Adrenal gland (tissue), 12 donors: ENCODE measurements around the gene SEMA3A. TPM values are rescaled to one million over a fixed set of nuclear protein-coding genes. Genes with fewer than 3 reads are reported as not detected.

Source experiments
- DNase-seq, 7 donors: peaks; one replicate each; pipeline ENCODE4 v3.0.0-alpha.2; 2019 to 2020
- H3K27ac ChIP-seq, 5 donors: fragments of 200-600 bp; sonication (generic) in 4 of 5; 1 replicate in 3 of 5; 2 replicates in 2 of 5; pipeline versions ENCODE4 v1.5.1 to v1.8.0; 2016 to 2020; ENCODE audit warnings: mild to moderate bottlenecking in 1 of 5
- H3K27me3 ChIP-seq: fragments of 200-600 bp; 2 replicates; pipeline ENCODE4 v1.8.0; 2021
- H3K36me3 ChIP-seq, 2 donors: fragments of 200-600 bp; replicated peaks in 1 of 2; 1 replicate in 1 of 2; 2 replicates in 1 of 2; pipeline versions ENCODE4 v1.5.1 to v1.8.0; 2018 to 2022
- H3K4me1 ChIP-seq, 2 donors: fragments of 200-600 bp; replicated peaks in 1 of 2; 1 replicate in 1 of 2; 2 replicates in 1 of 2; pipeline versions ENCODE4 v1.5.1 to v1.8.0; 2018 to 2021
- H3K4me3 ChIP-seq, 4 donors: fragments of 200-600 bp; sonication (generic) in 3 of 4; one replicate each; pipeline ENCODE4 v1.5.1; 2016 to 2018
- H3K9me3 ChIP-seq, 3 donors: fragments of 200-600 bp; sonication (generic) in 1 of 3; replicated peaks in 1 of 3; 1 replicate in 2 of 3; 2 replicates in 1 of 3; pipeline versions ENCODE4 v1.5.1 to v1.8.0; 2016 to 2021
- POLR2A ChIP-seq, 2 donors: fragments of 450-650 bp; IDR thresholded peaks; one replicate each; pipeline ENCODE4 v1.6.1; 2017; ENCODE audit warnings: antibody characterized with exemption in 2 of 2, mild to moderate bottlenecking in 2 of 2, moderate library complexity in 1 of 2
- WGBS, 4 donors: extraction: QIAGEN DNeasy Blood & Tissue Kit in 2 of 4; methylation state at CpG; one replicate each; pipeline versions ENCODE4 v1.1.5 to v1.1.7; 2013 to 2017; 5-methylcytosine and 5-hydroxymethylcytosine counted together
- intact Hi-C, 2 donors: fragments of 100-400 bp; cut with DNase I; formaldehyde crosslinking; loops; one replicate each; pipeline versions ENCODE4 v1.14.1 to v1.15.0; 2022 to 2023
- polyA plus RNA-seq, 3 donors: library from polyadenylated mRNA; stranded (reverse); fragments of 200-250 nt in 2 of 3; fragments of 350-450 nt in 1 of 3; fragmentation: Illumina TruSeq in 1 of 3; extraction: RNeasy Lipid Tissue Mini Kit (QIAGEN cat#74804) in 1 of 3; gene quantifications; one replicate each; pipeline ENCODE4 v1.2.3, GENCODE V29; 2013 to 2014
- total RNA-seq, 9 donors: library from RNA; depleted of rRNA in 4 of 9; stranded (reverse); fragments of >200 nt in 4 of 9; fragments of 120-200 nt in 1 of 9; fragmentation: NEBNext Ultra II Directional in 1 of 9; extraction: Animal tissue kit (Norgen Biotek cat#: 25700) in 1 of 9; gene quantifications; one replicate each; pipeline versions ENCODE4 v1.1.0 to v1.2.4, GENCODE V29; 2013 to 2023
- TF ChIP-seq, protein P1 (sequence below), 6 experiments: fragments of 450-650 bp in 4 of 6; fragments of 200-600 bp in 2 of 6; sonication (generic) in 1 of 6; IDR thresholded peaks; 1 replicate in 5 of 6; 2 replicates in 1 of 6; pipeline versions ENCODE4 v1.5.1 to v1.8.0; 2016 to 2021; ENCODE audit warnings: antibody characterized with exemption in 6 of 6, mild to moderate bottlenecking in 2 of 6, moderate library complexity in 1 of 6
- donor health status: healthy with polysubstance abuse.
- donor health status: Bipolar disorder and iron deficiency.
- donor health status: DM: yes; HTN: yes; CAD: no.
- donor health status: DM: no; HTN: no; CAD: no.
- donor health status: DM: no; HTN: no; CAD: no.
- donor health status: DM: yes; HTN: yes; CAD: no.

SEMA3A gene
- total and polyA plus RNA-seq, 12 donors = 0.24 to 17.5 (median 1.2) TPM

GRCh38 chr7:84191842-84192241 lies 2.7 kb downstream of the SEMA3A start:
- 68 to 93% (median 76%) methylated on average over 1 of the region's 1 CpG for WGBS, 4 donors
- Histone ChIP-seq H3K27ac (no peak overlapping the region), H3K27me3 (no peaks in the 10 kb centered on the region), H3K4me3 (no peak overlapping the region), H3K4me1 (peaks cover 10% of the 10 kb centered on the region in 2 donors), H3K36me3 (no peaks in the 10 kb centered on the region), H3K9me3 (no peaks in the 10 kb centered on the region)
- intact Hi-C loops = no loop called here
- TF ChIP-seq POLR2A (IDR thresholded peaks at IDR 0.05) = no peak
- TF ChIP-seq, protein P1, sequence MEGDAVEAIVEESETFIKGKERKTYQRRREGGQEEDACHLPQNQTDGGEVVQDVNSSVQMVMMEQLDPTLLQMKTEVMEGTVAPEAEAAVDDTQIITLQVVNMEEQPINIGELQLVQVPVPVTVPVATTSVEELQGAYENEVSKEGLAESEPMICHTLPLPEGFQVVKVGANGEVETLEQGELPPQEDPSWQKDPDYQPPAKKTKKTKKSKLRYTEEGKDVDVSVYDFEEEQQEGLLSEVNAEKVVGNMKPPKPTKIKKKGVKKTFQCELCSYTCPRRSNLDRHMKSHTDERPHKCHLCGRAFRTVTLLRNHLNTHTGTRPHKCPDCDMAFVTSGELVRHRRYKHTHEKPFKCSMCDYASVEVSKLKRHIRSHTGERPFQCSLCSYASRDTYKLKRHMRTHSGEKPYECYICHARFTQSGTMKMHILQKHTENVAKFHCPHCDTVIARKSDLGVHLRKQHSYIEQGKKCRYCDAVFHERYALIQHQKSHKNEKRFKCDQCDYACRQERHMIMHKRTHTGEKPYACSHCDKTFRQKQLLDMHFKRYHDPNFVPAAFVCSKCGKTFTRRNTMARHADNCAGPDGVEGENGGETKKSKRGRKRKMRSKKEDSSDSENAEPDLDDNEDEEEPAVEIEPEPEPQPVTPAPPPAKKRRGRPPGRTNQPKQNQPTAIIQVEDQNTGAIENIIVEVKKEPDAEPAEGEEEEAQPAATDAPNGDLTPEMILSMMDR (IDR thresholded peaks at IDR 0.05) = no peak
- no peak for DNase-seq

DNA sequence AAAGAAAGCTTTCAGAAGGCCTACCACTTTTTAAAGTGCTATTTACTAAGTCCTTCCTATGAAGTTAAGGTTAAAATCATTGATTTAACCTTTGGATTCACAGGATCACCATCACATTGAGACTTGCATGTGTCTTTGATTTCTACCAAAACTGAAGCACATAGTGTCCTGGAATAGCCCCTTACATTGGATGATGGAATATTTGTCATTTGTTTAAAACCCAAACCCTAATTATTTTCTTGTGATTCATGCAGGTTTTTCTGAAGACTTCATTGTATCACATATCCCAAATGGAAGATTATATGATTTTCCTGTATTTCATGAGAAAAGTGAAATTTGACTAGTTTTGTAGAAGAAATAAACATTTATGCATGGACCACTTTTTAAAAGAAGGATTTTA lies 3.3 kb downstream of the SEMA3A start:
- Histone ChIP-seq H3K27me3 (no peaks in the 10 kb centered on the region), H3K9me3 (no peaks in the 10 kb centered on the region), H3K27ac (no peak overlapping the region), H3K36me3 (no peaks in the 10 kb centered on the region), H3K4me3 (no peak overlapping the region), H3K4me1 (peaks cover 10% of the 10 kb centered on the region in 2 donors)
- intact Hi-C loops = no loop called here
- TF ChIP-seq POLR2A (IDR thresholded peaks at IDR 0.05) = no peak
- TF ChIP-seq, protein P1 (IDR thresholded peaks at IDR 0.05) = no peak
- DNase-seq = no peak

DNA sequence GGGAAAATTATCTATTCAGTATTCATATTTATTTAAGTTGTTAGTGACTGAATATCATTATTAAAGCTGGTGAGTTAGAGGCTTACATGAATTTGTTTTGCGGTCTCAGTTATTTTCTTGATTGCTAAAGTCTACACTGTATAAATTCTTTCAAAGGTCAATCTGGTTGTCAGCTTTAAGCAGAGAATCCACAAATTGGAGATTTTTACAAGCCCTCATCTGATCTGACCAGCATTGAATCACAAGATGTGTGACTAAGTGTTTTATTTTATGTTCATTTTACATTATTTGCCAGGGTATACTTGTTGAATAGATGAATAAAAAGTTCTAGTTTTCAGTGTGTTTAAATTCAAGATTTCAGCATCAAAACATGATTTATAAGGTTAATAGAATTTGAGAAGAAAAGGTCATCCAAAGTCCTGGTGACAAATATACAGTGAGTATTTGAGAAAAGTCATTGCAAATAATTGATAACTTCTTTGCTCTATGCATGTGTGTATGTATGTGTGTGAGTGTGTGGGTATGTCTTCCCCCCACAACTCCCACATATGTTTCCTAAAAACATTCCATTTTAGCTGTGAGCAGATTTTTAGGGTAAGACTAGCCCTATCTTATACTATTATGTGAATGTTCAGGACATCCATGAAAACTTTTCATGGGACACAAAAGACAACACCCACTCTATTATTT lies 4.4 kb downstream of the SEMA3A start:
- no peaks in the 10 kb centered on the region for H3K9me3 ChIP-seq
- intact Hi-C loops = no loop called here
- peaks cover 8 to 10% of the 10 kb centered on the region in 2 donors for H3K4me1 ChIP-seq
- H3K4me3 ChIP-seq = no peak overlapping the region
- H3K27ac ChIP-seq = no peak overlapping the region
- no peak for TF ChIP-seq POLR2A (IDR thresholded peaks at IDR 0.05)
- TF ChIP-seq, protein P1 (IDR thresholded peaks at IDR 0.05) = no peak
- no peaks in the 10 kb centered on the region for H3K27me3 ChIP-seq
- WGBS, 4 donors = 87 to 96% (median 90%) methylated on average over 1 of the region's 1 CpG
- no peaks in the 10 kb centered on the region for H3K36me3 ChIP-seq
- DNase-seq = no peak

GRCh38 chr7:84188786-84189405 lies 5.7 kb downstream of the SEMA3A start:
- Histone ChIP-seq H3K9me3 (no peaks in the 10 kb centered on the region), H3K27ac (no peak overlapping the region), H3K36me3 (no peaks in the 10 kb centered on the region), H3K4me3 (no peak overlapping the region), H3K27me3 (no peaks in the 10 kb centered on the region), H3K4me1 (peaks cover 0 to 2% of the 10 kb centered on the region in 2 donors)
- no peak for DNase-seq
- intact Hi-C loops = no loop called here
- TF ChIP-seq, protein P1 (IDR thresholded peaks at IDR 0.05) = no peak
- TF ChIP-seq POLR2A (IDR thresholded peaks at IDR 0.05) = no peak
